GM06990 (cell line): ENCODE data around the gene ARFIP1.

Experiments used
- DNase-seq: peaks from one replicate; pipeline ENCODE4 v3.0.0-alpha.2; 2011; ENCODE audit not compliant: insufficient read length; ENCODE audit errors: extremely low read depth
- H3K27me3 ChIP-seq: replicated peaks from 2 replicates; pipeline ENCODE4 v1.6.0; 2011; ENCODE audit warnings: low read length; ENCODE audit not compliant: control insufficient read depth, insufficient read depth
- H3K36me3 ChIP-seq: 2 replicates; pipeline ENCODE4 v1.5.1; 2011; ENCODE audit warnings: low read length; ENCODE audit not compliant: control insufficient read depth, insufficient read depth
- H3K4me3 ChIP-seq: replicated peaks from 2 replicates; pipeline ENCODE4 v1.5.1; 2011; ENCODE audit warnings: low read depth, mild to moderate bottlenecking, control low read depth, low read length
- TF ChIP-seq, protein P1 (sequence below): IDR thresholded peaks from 2 replicates; pipeline ENCODE4 v1.5.1; 2011; ENCODE audit warnings: low read length, control low read depth, mild to moderate bottlenecking, inconsistent platforms; ENCODE audit not compliant: insufficient read depth, poor library complexity, severe bottlenecking

ARFIP1 gene

DNA sequence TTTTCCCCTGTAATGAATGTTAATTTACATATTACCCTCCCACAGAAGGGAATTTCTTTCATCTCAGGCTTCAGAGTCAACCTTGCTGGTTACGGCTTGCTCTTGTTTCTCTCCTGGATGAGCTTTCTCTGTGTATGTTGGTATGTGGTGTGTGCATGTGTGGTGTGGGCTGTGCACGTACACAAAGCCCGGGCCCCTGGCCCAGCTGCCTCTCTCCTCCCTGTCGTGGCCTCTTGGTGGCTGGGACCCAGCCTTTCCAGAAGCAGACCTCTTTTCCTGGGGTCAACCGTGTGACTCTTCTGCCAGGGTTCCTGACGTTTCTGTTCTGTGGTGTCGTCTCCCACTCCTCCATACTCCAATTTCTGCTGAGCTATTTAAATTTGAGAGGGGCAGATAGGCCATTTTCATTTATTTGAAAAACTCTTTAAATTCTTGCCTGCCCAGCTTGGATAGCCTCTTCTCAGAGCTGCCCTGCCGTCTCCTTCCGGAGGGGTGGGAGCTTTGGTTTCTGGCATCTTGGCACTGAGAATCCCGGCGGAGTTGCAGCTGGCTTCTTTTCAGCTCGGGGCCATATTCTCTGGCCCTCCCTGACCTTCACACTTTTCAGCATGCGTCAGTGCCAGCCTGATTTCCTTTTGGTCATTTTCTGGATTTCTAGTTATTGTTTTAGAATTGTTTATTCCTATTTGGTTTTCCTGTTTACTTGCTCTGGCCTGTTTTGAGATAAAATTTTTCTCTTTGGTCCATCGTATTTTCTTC is 181.4 kb downstream of the ARFIP1 start:
- DNase-seq: no peak
- H3K27me3 ChIP-seq: no peaks in the 10 kb centered on the region
- TF ChIP-seq, protein P1, sequence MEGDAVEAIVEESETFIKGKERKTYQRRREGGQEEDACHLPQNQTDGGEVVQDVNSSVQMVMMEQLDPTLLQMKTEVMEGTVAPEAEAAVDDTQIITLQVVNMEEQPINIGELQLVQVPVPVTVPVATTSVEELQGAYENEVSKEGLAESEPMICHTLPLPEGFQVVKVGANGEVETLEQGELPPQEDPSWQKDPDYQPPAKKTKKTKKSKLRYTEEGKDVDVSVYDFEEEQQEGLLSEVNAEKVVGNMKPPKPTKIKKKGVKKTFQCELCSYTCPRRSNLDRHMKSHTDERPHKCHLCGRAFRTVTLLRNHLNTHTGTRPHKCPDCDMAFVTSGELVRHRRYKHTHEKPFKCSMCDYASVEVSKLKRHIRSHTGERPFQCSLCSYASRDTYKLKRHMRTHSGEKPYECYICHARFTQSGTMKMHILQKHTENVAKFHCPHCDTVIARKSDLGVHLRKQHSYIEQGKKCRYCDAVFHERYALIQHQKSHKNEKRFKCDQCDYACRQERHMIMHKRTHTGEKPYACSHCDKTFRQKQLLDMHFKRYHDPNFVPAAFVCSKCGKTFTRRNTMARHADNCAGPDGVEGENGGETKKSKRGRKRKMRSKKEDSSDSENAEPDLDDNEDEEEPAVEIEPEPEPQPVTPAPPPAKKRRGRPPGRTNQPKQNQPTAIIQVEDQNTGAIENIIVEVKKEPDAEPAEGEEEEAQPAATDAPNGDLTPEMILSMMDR: no peak
- H3K4me3 ChIP-seq: no peak overlapping the region
- H3K36me3 ChIP-seq: no peaks in the 10 kb centered on the region

DNA sequence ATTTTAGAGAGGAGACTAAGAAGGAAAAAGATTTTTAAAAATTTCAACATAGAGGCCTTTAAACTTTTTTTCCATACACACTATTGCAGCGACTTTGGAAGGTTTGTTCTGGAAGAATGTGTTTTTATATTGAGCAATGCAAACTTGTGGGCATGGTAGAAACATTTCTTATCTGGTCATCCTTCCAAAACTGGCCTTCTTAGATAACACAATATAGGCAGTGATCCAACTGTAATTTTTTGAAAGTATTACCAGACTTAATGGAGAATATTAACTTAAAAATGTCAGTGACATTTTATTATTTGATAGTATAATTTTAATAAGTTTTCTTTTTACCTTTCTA is 182.0 kb downstream of the ARFIP1 start:
- TF ChIP-seq, protein P1: no peak
- no peak for DNase-seq
- Histone ChIP-seq H3K36me3 (no peaks in the 10 kb centered on the region), H3K27me3 (no peaks in the 10 kb centered on the region), H3K4me3 (no peak overlapping the region)
